ENCODE data around the gene TREML1. TPM values are rescaled to one million over a fixed set of nuclear protein-coding genes. Genes with fewer than 3 reads are reported as not detected.
A peak's percentile ranks its signal among the peaks of the same experiment; 100 is the strongest.
"Not testable (repeated sequence)": the region's sequence is repeated elsewhere in the genome, so short reads cannot be mapped to it uniquely, and the experiment has no call there.

The TREML1 gene
- total and polyA plus RNA-seq, 8 donors, result 0.86 to 2.0 (median 1.5) TPM

DNA sequence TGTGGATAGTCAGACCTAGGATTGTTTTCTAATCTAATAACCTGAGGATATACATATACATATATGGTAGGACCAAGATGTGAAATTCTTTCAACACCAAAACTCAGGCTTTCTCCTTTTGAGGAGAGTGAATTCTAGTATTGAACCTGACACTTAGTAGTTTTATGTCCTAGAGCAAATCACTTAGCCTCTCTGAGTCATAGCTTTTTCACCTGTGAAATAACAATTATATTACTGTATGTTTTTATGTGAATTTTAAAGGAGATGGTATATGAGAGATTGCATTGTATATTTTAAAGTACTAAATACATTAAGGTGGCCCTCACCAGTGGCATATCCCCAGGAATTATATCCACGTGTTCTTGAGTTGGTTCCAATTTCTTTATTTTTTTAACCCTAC, 34.6 kb downstream of the TREML1 start:
- no peak for ATAC-seq
- peaks cover 0 to 14% of the 10 kb centered on the region in 2 donors for H3K36me3 ChIP-seq
- H3K9me3 ChIP-seq, result no peaks in the 10 kb centered on the region
- no peaks in the 10 kb centered on the region for H3K27me3 ChIP-seq
- no peak for DNase-seq
- no peaks in the 10 kb centered on the region for H3K4me1 ChIP-seq
- TF ChIP-seq, protein P1, sequence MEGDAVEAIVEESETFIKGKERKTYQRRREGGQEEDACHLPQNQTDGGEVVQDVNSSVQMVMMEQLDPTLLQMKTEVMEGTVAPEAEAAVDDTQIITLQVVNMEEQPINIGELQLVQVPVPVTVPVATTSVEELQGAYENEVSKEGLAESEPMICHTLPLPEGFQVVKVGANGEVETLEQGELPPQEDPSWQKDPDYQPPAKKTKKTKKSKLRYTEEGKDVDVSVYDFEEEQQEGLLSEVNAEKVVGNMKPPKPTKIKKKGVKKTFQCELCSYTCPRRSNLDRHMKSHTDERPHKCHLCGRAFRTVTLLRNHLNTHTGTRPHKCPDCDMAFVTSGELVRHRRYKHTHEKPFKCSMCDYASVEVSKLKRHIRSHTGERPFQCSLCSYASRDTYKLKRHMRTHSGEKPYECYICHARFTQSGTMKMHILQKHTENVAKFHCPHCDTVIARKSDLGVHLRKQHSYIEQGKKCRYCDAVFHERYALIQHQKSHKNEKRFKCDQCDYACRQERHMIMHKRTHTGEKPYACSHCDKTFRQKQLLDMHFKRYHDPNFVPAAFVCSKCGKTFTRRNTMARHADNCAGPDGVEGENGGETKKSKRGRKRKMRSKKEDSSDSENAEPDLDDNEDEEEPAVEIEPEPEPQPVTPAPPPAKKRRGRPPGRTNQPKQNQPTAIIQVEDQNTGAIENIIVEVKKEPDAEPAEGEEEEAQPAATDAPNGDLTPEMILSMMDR (IDR thresholded peaks at IDR 0.05), result no peak
- intact Hi-C loops (cut with DNase I), result no loop called here
- H3K4me3 ChIP-seq, result no peak overlapping the region
- H3K27ac ChIP-seq, result no peak overlapping the region

DNA sequence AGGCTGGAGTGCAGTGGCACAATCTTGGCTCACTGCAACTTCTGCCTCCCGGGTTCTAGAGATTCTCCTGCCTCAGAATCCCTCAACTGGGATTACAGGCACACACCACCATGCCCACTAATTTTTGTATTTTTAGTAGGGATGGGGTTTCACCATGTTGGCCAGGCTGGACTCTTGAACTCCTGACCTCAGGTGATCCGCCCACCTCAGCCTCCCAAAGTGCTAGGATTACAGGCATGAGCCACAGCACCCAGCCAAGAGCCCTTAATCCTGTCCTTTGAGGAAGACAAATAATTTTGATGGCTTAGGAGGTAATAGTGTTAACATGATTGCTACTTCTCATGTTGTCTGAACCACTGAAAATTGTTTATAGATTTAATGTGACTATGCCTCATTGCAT, 39.1 kb downstream of the TREML1 start:
- H3K27ac ChIP-seq; H3K4me1 ChIP-seq; H3K4me3 ChIP-seq; H3K9me3 ChIP-seq; H3K36me3 ChIP-seq; DNase-seq; intact Hi-C loops (cut with DNase I); H3K27me3 ChIP-seq: not testable (repeated sequence)
- ATAC-seq, result peak; percentile 36

DNA sequence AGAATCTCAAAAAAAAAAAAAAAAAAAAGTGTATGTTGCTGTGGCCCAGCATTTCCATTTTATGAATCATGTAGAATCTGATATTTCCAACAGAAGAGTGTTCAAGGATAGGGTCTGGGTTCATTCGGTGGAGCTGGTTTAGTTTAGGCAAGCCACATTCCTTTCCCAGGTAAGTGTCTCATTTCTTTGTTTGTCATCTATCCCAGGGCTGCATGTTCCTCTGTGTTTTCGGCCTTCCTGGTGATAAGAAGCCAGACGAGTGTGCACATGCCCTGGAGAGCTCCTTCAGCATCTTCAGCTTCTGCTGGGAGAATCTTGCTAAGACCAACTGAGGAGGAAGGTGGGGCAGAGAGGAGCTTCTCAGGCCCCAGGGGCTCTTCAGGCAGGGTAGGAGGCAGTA, 43.1 kb downstream of the TREML1 start:
- Histone ChIP-seq H3K4me3 (no peak overlapping the region), H3K27ac (no peak overlapping the region), H3K36me3 (peaks cover 0 to 3% of the 10 kb centered on the region in 2 donors), H3K9me3 (no peaks in the 10 kb centered on the region), H3K27me3 (no peaks in the 10 kb centered on the region), H3K4me1 (no peaks in the 10 kb centered on the region)
- intact Hi-C loops (cut with DNase I), result no loop called here
- DNase-seq (no peak), ATAC-seq (peak; percentile 52)
- TF ChIP-seq, protein P1 (IDR thresholded peaks at IDR 0.05), result no peak

DNA sequence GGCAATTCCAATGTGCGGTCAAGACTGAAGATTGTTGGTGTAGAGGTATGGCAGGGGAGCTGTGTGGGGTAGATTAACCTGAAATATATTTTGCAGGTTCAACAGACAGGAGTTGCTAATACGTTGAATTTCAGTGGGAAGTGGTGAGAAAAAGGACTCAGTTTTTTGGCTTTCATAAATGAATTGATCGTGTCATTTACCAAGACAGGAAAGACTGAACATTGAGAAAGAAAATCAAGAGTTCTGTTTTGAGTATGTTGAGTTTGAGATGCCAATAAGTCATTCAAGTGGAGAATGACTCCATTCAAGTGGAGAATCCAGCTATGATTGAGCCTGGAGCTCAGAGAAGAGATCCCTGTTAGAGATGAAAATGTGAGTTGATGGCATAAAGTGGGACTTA, 50.3 kb downstream of the TREML1 start:
- ATAC-seq (no peak), DNase-seq (no peak)
- no peak overlapping the region for H3K4me3 ChIP-seq
- no peaks in the 10 kb centered on the region for H3K9me3 ChIP-seq
- no peaks in the 10 kb centered on the region for H3K4me1 ChIP-seq
- intact Hi-C loops (cut with DNase I), result no loop called here
- TF ChIP-seq, protein P1 (IDR thresholded peaks at IDR 0.05), result no peak
- H3K36me3 ChIP-seq, result peaks cover 0 to 28% of the 10 kb centered on the region in 2 donors
- no peak overlapping the region for H3K27ac ChIP-seq
- H3K27me3 ChIP-seq, result no peaks in the 10 kb centered on the region

DNA sequence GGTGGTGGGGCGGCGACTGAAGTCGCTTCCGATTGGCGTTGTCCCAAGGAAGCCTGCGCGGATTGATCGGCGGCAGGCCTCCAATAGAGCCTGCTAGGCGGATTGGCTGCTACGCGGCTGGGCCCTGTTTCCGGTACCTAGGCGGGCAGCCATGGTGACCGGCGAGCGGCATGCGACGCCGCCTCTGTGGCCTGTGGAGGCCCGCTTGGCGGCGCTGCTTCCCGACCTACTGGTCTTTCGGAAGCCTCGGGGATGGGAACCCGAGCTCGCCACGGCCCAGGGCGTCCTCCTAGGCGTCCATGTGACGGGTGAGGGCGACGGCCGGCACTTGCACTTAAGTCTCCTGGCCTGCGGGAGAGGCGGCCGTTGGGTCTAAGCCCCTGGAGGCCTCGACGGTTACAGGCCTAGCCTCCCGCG, 53.3 kb downstream of the TREML1 start:
- TF ChIP-seq, protein P1 (IDR thresholded peaks at IDR 0.05), result no peak
- Histone ChIP-seq H3K27me3 (no peaks in the 10 kb centered on the region), H3K27ac (no peak overlapping the region), H3K4me1 (no peaks in the 10 kb centered on the region), H3K36me3 (peaks cover 0 to 55% of the 10 kb centered on the region in 2 donors), H3K4me3 (no peak overlapping the region), H3K9me3 (no peaks in the 10 kb centered on the region)
- ATAC-seq, result no peak
- peak in 1 of 4 donors; percentile 71 for DNase-seq
- intact Hi-C loops (cut with DNase I), result no loop called here

Other genes starting within 250 kb of the TREML1 start
- 1 to 10 TPM; 2.3 to 3.1 TPM for gene UNC5CL, start 115.1 kb downstream of the TREML1 start, total RNA-seq
- 10 to 100 TPM in 2 of 6 donors, 1 to 10 TPM in 4; 2.9 to 11.8 (median 6.6) TPM for gene UNC5CL, start 115.1 kb downstream of the TREML1 start, polyA plus RNA-seq (ENCODE audit: insufficient read length in 6 of 6)
- not detected for gene TSPO2, start 111.9 kb downstream of the TREML1 start, total RNA-seq
- 1 to 10 TPM in 3 of 6 donors, under 1 TPM in 3; 0.52 to 1.5 (median 1.1) TPM for gene TSPO2, start 111.9 kb downstream of the TREML1 start, polyA plus RNA-seq (ENCODE audit: insufficient read length in 6 of 6)
- under 1 TPM in 1 of 2 donors, not detected in 1; 0.29 TPM for gene APOBEC2, start 101.1 kb downstream of the TREML1 start, total RNA-seq
- gene APOBEC2, start 101.1 kb downstream of the TREML1 start, polyA plus RNA-seq (ENCODE audit: insufficient read length in 6 of 6), result 1 to 10 TPM in 2 of 6 donors, under 1 TPM in 4; 0.58 to 1.3 (median 0.82) TPM
- 10 to 100 TPM; 14.9 to 20.3 TPM for gene OARD1, start 82.0 kb downstream of the TREML1 start, total RNA-seq
- 10 to 100 TPM; 44.2 to 56.4 (median 48.2) TPM for gene OARD1, start 82.0 kb downstream of the TREML1 start, polyA plus RNA-seq (ENCODE audit: insufficient read length in 6 of 6)
- gene NFYA, start 81.4 kb downstream of the TREML1 start, total RNA-seq, result 10 to 100 TPM; 16.4 to 20.3 TPM
- 10 to 100 TPM; 50.6 to 58.6 (median 54.9) TPM for gene NFYA, start 81.4 kb downstream of the TREML1 start, polyA plus RNA-seq (ENCODE audit: insufficient read length in 6 of 6)
- gene TREM2, start 8.8 kb upstream of the TREML1 start, total RNA-seq, result 10 to 100 TPM; 16.2 to 29.2 TPM
- gene TREM2, start 8.8 kb upstream of the TREML1 start, polyA plus RNA-seq (ENCODE audit: insufficient read length in 6 of 6), result under 1 TPM in 5 of 6 donors, not detected in 1; 0.20 to 0.78 (median 0.50) TPM
- 1 to 10 TPM in 1 of 2 donors, under 1 TPM in 1; 0.32 to 3.2 TPM for gene TREML2, start 46.8 kb upstream of the TREML1 start, total RNA-seq
- gene TREML2, start 46.8 kb upstream of the TREML1 start, polyA plus RNA-seq (ENCODE audit: insufficient read length in 6 of 6), result under 1 TPM; 0.16 to 0.38 (median 0.23) TPM
- gene TREML4, start 74.0 kb upstream of the TREML1 start, total RNA-seq, result under 1 TPM in 1 of 2 donors, not detected in 1; 0.32 TPM
- gene TREML4, start 74.0 kb upstream of the TREML1 start, polyA plus RNA-seq (ENCODE audit: insufficient read length in 6 of 6), result not detected
- gene TREM1, start 132.3 kb upstream of the TREML1 start, total RNA-seq, result 10 to 100 TPM; 36.5 to 65.3 TPM
- 1 to 10 TPM in 5 of 6 donors, under 1 TPM in 1; 0.44 to 2.5 (median 1.3) TPM for gene TREM1, start 132.3 kb upstream of the TREML1 start, polyA plus RNA-seq (ENCODE audit: insufficient read length in 6 of 6)
- gene NCR2, start 181.3 kb upstream of the TREML1 start, total RNA-seq, result not detected
- not detected for gene NCR2, start 181.3 kb upstream of the TREML1 start, polyA plus RNA-seq (ENCODE audit: insufficient read length in 6 of 6)